ENCODE data around the gene ASPN.

DNA sequence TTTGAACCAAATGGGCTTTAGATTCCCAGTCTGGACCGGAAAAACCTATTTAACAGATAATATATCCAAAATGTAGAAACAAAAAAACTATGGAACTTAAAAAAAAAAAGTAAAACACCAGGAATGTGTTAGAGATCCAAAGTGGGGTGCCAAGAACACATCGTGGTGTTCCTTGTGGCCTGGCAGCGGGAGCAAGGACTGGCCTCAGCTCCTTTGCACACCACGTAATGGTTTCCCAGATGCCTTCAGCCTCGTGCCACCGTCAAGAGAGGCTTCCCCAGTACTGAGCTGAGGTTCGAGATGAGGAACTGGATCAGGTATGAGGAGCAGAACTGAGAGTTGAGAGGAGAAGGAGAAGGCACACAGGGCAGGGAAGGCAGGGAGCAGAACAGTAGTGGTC is 3.5 kb downstream of the ASPN start:
- TF ChIP-seq SIN3A (IDR thresholded peaks at IDR 0.05; ENCODE audit: borderline replicate concordance, insufficient read depth, low read length) (no peak), TAF1 (IDR thresholded peaks at IDR 0.05; ENCODE audit: borderline replicate concordance, insufficient read depth, low read length) (no peak), POLR2AphosphoS5 (IDR thresholded peaks at IDR 0.05; ENCODE audit: low read depth, low read length) (no peak)
- TF ChIP-seq, protein P1, sequence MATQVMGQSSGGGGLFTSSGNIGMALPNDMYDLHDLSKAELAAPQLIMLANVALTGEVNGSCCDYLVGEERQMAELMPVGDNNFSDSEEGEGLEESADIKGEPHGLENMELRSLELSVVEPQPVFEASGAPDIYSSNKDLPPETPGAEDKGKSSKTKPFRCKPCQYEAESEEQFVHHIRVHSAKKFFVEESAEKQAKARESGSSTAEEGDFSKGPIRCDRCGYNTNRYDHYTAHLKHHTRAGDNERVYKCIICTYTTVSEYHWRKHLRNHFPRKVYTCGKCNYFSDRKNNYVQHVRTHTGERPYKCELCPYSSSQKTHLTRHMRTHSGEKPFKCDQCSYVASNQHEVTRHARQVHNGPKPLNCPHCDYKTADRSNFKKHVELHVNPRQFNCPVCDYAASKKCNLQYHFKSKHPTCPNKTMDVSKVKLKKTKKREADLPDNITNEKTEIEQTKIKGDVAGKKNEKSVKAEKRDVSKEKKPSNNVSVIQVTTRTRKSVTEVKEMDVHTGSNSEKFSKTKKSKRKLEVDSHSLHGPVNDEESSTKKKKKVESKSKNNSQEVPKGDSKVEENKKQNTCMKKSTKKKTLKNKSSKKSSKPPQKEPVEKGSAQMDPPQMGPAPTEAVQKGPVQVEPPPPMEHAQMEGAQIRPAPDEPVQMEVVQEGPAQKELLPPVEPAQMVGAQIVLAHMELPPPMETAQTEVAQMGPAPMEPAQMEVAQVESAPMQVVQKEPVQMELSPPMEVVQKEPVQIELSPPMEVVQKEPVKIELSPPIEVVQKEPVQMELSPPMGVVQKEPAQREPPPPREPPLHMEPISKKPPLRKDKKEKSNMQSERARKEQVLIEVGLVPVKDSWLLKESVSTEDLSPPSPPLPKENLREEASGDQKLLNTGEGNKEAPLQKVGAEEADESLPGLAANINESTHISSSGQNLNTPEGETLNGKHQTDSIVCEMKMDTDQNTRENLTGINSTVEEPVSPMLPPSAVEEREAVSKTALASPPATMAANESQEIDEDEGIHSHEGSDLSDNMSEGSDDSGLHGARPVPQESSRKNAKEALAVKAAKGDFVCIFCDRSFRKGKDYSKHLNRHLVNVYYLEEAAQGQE (IDR thresholded peaks at IDR 0.05; ENCODE audit: insufficient read depth in 1 of 2, low read depth in 2 of 2, low read length in 2 of 2) = no peak
